Myometrial cell (primary cell): ENCODE measurements around the gene PSPH. TPM values are rescaled to one million over a fixed set of nuclear protein-coding genes. Genes with fewer than 3 reads are reported as not detected.

Experiments used
- total RNA-seq: library from RNA; depleted of rRNA; stranded (reverse); fragments of >200 nt; gene quantifications from 2 replicates; pipeline ENCODE4 v1.2.3, GENCODE V29; 2015

PSPH gene
- 134 and 148 TPM in 2 replicates for total RNA-seq

DNA sequence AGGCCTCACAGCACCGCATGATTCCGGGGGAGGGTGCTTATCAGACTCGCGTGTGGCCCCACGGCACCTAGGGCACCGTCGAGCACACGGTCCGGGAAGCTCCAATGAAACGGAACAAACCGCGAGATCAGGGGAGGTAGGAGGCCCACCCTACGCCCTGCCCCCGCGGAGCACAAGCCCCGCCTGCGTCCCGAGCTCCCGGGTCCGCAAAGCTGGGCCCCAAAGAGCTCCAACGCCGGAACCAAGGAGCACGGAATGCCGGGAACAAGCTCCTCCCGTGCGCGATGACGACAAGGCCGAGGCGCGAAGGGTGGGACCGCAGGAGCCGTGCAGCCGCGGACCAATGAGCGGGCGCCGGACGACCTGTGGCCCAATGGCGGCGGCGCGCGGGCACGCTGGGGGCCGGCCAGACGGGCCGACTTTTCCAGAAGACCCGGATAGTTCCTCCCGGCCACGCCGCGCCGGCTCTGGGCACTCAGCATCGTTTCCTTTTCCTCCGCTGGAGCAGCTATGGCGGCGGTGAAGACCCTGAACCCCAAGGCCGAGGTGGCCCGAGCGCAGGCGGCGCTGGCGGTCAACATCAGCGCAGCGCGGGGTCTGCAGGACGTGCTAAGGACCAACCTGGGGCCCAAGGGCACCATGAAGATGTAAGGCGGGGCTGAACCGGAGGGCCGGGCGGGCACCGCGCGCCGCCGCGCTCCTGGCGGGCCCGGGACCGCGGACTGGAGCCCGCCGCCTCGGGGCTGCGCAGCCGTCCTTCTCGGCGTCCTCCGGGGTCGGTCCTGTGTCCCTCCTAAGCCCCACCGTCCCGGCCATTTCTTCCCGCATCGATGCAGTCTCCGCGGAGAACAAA is at the start of gene PSPH, which contains the start of gene CCT6A:
TSS of gene PSPH (minus strand) at position 106 of the 853 bp plus-strand sequence. CDS start 30,232 bp downstream, outside the sequence.
TSS of gene CCT6A (plus strand) at position 427 of the 853 bp plus-strand sequence. CDS start at position 511, 84 bp downstream.

DNA sequence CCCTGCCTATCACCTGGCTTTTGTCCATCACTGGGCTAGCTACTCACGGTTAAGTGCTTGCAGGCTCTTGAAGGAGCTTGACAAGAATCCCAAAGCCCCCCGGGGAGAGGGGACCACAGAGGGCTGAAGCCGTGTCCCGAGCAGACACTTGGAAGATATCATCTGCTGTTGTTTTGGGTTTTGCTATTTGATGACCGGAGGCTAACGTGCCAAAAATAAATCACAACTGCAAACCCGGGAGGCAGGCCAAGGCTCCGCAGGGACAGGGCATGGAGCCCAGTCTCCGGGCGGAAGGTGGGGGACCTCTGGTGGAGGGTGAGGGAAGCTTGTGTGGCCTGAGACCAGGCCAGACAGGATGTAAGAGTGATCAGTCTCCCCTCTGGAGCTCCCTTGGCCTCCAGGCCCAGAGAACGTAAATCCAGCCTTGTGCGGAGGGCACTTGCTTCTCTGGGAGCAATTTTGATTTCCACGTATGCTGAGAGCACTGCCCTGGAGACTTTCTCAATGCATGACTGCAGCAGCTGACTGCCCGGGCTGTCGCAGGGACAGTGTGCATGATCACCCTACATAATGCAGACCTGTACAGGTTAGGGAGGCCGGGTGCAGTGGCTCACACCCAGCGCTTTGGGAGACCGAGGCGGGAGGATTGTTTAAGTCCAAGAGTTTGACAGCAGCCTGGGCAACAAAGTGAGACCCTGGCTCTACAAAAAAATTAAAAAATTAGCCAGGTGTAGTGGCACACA is 41.7 kb upstream of the PSPH start, which contains the start of gene PHKG1:
TSS of gene PHKG1 (minus strand) at position 164 of the 743 bp plus-strand sequence. CDS start 4,011 bp downstream, outside the sequence.

DNA sequence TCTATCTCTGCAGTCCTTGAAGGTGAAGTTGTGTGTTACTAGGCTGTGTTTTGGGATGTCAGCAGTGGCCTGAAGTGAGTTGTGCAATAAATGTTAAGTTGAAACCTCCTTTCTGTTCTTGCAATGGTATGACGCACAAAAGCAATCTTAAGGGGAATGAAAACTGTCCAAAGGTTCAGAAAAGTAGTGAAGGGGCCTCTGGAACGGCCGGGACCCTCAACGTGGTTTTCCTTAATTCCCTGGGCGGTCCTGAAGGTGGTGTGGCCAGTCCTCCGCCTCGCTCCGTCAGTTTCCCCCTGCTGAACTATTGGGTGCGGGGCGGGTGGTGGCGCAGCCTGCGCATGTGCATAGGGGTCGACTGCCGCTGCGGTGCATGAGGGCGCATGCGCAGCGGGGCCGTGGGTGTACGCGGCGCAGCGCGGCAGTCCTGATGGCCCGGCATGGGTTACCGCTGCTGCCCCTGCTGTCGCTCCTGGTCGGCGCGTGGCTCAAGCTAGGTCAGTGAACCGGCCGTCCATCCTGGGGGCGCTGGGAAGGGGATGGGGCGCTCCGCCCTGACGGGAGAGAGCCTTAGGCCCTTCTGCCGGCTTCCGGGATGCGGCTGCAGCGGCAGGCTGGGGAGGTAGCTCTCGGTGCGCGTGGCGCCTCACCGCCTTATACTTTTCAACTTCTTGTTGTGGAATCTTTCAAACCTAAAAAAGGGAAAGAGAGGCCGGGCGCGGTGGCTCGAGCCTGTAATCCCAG is 12.8 kb upstream of the PSPH start, which contains the start of gene SUMF2:
TSS of gene SUMF2 (plus strand) at position 405 of the 744 bp plus-strand sequence. CDS start at position 431, 26 bp downstream.

DNA sequence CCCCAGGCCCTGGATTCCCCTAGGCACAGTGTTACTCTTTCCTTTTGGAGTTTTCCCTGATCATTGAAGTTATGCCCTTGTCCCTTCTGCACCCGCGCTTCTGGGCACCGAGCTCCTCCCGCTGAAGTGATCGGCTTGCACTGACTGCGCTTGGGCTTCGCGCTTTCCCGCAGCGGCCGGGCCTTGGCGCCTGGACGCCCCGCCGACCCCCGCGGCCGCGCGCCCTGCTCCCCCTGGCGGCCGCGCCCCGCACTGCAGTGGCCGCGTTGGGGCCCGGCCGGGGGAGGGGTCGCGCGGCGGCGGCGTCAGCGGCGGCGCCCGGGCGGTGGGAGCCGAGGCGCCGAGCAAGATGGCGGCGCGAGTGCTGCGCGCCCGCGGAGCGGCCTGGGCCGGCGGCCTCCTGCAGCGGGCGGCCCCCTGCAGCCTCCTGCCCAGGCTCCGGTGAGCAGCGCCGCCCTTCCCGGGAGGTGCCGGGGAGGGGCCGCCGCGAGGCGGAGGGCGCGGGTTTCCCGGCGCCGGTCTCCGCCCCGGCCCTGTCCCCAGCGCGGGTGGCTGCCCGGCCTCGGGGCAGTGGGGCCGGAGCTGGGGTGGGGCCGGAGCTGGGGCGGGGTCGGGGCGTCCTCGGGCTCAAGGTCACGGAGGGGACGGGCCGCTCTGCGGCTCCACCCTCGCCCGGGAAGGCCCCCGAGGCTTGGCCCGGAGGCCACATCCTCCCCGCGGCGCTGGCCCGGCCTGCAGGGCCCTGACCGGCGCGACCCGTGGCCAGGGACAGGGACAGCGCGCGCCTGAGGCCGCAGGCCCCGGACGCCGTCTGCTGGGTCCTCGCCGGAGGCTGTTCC is 86.8 kb downstream of the PSPH start, which contains the start of gene NIPSNAP2:
TSS of gene NIPSNAP2 (plus strand) at position 325 of the 839 bp plus-strand sequence. CDS start at position 350, 25 bp downstream.

Other genes starting within 250 kb of the PSPH start
- not detected in 2 replicates for gene SEPTIN14, start 188.7 kb downstream of the PSPH start, total RNA-seq
- gene ZNF713, start 164.0 kb downstream of the PSPH start, total RNA-seq, result 1.2 and 2.5 TPM in 2 replicates
- 7.5 and 11.9 TPM in 2 replicates for gene MRPS17, start 99.6 kb downstream of the PSPH start, total RNA-seq
- 51.3 and 58.1 TPM in 2 replicates for gene NIPSNAP2, start 86.9 kb downstream of the PSPH start, total RNA-seq
- gene CCT6A, start 321 bp upstream of the PSPH start, total RNA-seq, result 164 and 201 TPM in 2 replicates
- 192 and 263 TPM in 2 replicates for gene SUMF2, start 12.8 kb upstream of the PSPH start, total RNA-seq
- 0.29 TPM in 1 of 2 replicates, not detected in the other for gene PHKG1, start 41.5 kb upstream of the PSPH start, total RNA-seq
- 564 and 615 TPM in 2 replicates for gene CHCHD2, start 55.0 kb upstream of the PSPH start, total RNA-seq
- gene NUPR2, start 65.0 kb upstream of the PSPH start, total RNA-seq, result not detected in 2 replicates